Measurements from ENCODE around the gene TCF12. TPM values are rescaled to one million over a fixed set of nuclear protein-coding genes. Genes with fewer than 3 reads are reported as not detected.
A peak's percentile ranks its signal among the peaks of the same experiment; 100 is the strongest.
"Not testable (repeated sequence)": the region's sequence is repeated elsewhere in the genome, so short reads cannot be mapped to it uniquely, and the experiment has no call there.

TCF12 gene
- total and polyA plus RNA-seq, 5 experiments from 2014 or later, result 43.2 to 77.3 (median 54.3) TPM

DNA sequence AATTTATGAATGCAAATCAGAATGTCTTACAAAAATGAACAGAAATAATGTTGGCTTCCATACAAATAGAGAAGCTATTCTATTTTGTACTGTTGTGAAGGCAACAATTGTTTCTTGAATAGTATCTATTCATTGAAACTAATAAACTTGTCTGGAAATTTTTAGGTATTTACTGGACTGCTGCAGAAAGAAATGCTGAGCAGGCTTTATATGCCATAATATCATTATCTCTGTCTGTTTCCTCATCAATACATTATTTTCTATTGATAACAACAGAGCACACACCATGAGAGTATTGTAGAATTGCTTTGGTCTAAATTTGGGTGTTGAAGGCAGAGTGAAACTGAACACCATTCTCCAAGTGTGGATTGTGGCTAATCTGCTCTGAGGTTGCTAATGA lies 241.3 kb downstream of the TCF12 start:
- DNase-seq (no peak), ATAC-seq (no peak)
- peak overlapping the region in 1 of 10 donors; percentile 43 for H3K27ac Mint-ChIP-seq
- H3K4me1 Mint-ChIP-seq, result peaks cover 0 to 3% (median under 1%) of the 10 kb centered on the region in 4 donors
- no peaks in the 10 kb centered on the region for H3K9me3 Mint-ChIP-seq
- H3K27me3 Mint-ChIP-seq, result no peaks in the 10 kb centered on the region
- H3K4me3 Mint-ChIP-seq, result no peak overlapping the region
- H3K36me3 Mint-ChIP-seq, result peaks cover 0 to 14% (median 11%) of the 10 kb centered on the region in 3 donors
- POLR2A ChIA-PET, result no interaction called here

DNA sequence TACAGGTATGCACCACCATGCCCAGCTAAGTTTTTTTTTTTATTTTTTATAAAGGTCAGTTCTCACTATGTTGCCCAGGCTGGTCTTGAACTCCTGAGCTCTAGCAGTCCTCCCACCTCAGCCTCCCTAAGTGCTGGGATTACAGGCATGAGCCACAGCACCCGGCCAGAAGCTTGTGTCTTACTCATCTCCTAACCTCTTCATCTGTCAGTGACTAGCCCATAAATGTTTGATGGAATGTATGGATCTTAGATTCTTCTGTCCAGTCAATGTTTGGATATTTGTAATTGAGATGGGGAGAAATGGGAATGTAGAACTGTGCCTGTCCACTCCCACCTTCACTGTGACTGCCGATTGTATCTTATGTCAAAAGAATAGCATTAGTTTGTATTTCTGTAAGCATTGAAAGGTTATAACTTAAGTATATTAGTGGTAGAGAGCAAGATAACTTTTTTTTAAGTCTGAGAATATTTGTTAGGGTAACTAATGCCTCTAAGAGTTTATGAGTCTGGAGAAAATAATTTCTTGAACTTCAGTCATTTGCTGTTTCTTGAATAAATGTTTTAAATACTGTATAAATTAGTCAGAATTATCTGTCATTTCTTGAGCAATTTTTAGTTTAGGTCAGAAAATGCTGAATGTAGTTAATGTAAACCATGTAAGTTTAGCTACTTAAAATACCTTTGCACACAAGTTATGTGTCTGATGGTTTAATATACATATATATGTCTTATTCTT lies 242.5 kb downstream of the TCF12 start:
- Mint-ChIP-seq H3K4me1 (peaks cover 0 to 3% (median under 1%) of the 10 kb centered on the region in 4 donors), H3K27me3 (no peaks in the 10 kb centered on the region), H3K27ac (no peak overlapping the region), H3K36me3 (peaks cover 0 to 15% (median 11%) of the 10 kb centered on the region in 3 donors), H3K4me3 (no peak overlapping the region), H3K9me3 (no peaks in the 10 kb centered on the region)
- POLR2A ChIA-PET, result no interaction called here
- ATAC-seq (no peak), DNase-seq (no peak)

DNA sequence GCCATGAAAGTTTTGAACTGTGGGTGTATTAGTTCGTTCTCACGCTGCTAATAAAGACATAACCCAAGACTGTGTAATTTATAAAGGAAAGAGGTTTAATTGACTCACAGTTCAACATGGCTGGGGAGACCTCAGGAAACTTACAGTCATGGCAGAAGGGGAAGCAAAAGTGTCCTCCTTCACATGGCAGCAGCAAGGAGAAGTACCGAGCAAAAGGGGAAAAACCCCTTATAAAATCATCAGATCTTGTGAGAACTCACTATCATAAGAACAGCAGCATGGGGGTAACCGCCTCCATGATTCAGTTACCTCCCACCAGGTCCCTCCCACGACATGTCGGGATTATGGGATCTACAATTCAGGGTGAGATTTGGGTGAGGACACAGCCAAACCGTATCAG lies 245.8 kb downstream of the TCF12 start:
- POLR2A ChIA-PET, H3K27ac Mint-ChIP-seq, DNase-seq, H3K4me1 Mint-ChIP-seq, H3K4me3 Mint-ChIP-seq, H3K27me3 Mint-ChIP-seq, ATAC-seq, H3K9me3 Mint-ChIP-seq: not testable (repeated sequence)
- peaks cover 4 to 36% (median 26%) of the 10 kb centered on the region in 3 donors for H3K36me3 Mint-ChIP-seq

DNA sequence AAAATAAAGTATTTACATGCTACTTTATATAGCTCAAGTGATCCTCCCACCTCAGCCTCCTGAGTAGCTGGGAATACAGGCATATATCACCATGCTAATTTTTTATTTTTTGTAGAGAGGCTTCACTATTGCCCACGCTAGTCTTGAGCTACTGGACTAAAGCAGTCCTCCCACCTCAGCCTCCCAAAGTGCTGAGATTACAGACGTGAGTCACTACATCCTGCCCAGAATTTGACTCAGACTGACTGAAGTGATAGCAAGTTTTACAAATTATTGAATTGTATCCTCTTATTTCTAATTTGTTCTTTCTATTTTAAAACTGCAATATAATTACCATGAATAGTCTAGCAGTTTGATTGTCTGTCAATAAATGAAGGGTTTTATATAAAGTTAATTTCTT lies 247.5 kb downstream of the TCF12 start:
- POLR2A ChIA-PET, result no interaction called here

DNA sequence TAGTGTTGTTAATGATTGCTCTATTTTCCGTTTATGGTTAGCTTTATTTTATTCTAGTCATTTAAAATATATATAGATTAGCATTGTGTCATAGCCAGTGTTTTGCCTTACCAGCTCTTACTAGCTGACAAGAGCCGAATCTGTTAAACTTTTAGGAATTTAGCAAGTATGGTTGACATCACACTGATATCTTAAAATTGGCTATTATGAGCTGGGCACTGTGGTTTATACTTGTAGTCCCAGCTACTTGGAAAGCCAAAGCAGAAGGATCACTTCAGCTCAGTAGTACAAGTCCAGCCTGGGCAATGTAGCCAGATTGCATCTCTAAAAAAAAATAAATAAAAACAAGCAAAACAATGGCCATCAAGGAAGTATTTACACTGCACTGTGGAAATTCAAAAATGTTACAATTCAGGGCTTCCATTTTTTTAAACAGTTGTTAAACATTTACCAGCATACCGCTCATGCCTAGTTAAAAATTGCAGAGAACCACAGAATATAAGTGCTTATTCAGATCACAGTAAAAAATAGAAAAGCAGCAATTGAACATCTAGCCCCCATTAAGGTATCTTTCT lies 249.5 kb downstream of the TCF12 start:
- POLR2A ChIA-PET, result no interaction called here
- H3K36me3 Mint-ChIP-seq, result peaks cover 4 to 46% (median 31%) of the 10 kb centered on the region in 3 donors
- no peak for DNase-seq

More for the DNA sequence above, 247.5 kb downstream of the TCF12 start:
- H3K9me3 Mint-ChIP-seq, result no peaks in the 10 kb centered on the region
- DNase-seq (no peak), ATAC-seq (no peak)
- H3K27me3 Mint-ChIP-seq, result no peaks in the 10 kb centered on the region
- no peak overlapping the region for H3K4me3 Mint-ChIP-seq
- peaks cover 0 to 4% (median 2%) of the 10 kb centered on the region in 4 donors for H3K4me1 Mint-ChIP-seq
- no peak overlapping the region for H3K27ac Mint-ChIP-seq
- peaks cover 4 to 36% (median 28%) of the 10 kb centered on the region in 3 donors for H3K36me3 Mint-ChIP-seq

DNA sequence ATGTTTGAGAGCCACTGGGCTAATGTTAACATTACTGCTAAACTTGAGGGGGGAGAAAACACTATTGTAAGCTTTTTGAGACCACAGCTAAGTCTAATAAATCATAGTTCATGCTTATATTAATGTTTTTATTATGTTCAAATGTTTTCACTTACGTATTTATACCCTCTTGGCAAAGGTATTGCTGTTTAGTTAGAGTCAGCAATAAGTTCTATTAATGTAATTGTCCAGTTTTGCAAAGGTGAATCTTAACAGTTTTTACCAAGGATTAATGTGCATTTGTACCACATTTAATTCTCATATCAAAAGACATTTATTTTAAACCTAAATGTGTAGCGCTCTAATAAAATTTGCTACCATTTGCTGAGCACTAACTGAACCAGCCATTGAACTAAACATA lies 251.2 kb downstream of the TCF12 start:
- peaks cover 0 to 4% (median under 1%) of the 10 kb centered on the region in 4 donors for H3K4me1 Mint-ChIP-seq
- no peak overlapping the region for H3K27ac Mint-ChIP-seq
- no peak for DNase-seq
- ATAC-seq, result no peak
- no peaks in the 10 kb centered on the region for H3K27me3 Mint-ChIP-seq
- POLR2A ChIA-PET, result no interaction called here
- peaks cover 4 to 48% (median 27%) of the 10 kb centered on the region in 3 donors for H3K36me3 Mint-ChIP-seq
- H3K9me3 Mint-ChIP-seq, result no peaks in the 10 kb centered on the region
- H3K4me3 Mint-ChIP-seq, result no peak overlapping the region

More for the DNA sequence above, 249.5 kb downstream of the TCF12 start:
- Mint-ChIP-seq H3K4me1 (peaks cover 0 to 4% (median 2%) of the 10 kb centered on the region in 4 donors), H3K27ac (no peak overlapping the region), H3K4me3 (no peak overlapping the region), H3K27me3 (no peaks in the 10 kb centered on the region), H3K9me3 (no peaks in the 10 kb centered on the region)
- ATAC-seq, result no peak

DNA sequence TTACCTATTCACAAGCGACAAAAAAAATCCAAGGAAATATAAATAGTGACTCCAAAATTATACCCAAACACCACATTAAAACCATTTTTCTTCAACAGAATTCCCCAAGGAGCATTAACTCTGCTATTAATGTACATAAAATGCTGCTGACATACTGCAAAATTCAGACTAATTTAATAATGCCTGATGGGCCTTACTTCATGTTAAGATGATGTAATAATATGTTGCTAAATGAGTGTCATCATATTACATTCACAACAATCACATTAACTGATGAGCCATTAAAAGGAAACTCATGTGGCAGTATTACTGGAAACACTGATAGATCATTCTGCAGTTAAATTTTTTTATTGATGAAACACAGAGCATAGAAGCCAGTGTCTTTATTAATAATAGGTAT lies 253.0 kb downstream of the TCF12 start:
- Mint-ChIP-seq H3K9me3 (no peaks in the 10 kb centered on the region), H3K27me3 (no peaks in the 10 kb centered on the region), H3K4me3 (no peak overlapping the region), H3K4me1 (peaks cover 0 to 4% (median 2%) of the 10 kb centered on the region in 4 donors), H3K27ac (no peak overlapping the region), H3K36me3 (peaks cover 4 to 42% (median 27%) of the 10 kb centered on the region in 3 donors)
- ATAC-seq (no peak), DNase-seq (no peak)
- POLR2A ChIA-PET, result no interaction called here

DNA sequence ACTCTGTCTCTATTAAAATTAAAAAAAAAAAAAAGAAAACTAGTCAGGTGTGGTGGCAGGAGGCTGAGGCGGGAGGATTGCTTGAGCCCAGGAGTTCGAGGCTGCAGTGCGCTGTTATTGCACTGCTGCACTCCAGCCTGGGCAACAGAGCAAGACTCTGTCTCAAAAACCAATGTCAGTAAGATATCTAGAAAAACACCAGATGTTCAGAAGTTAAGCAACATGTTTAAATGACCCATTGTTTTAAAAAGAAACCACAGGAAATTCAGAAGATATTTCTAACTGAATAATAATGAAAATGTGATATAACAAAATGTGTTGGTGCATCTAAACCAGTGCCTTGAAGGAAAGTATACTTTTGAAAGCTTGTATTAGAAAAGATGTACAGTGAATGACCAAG lies 254.5 kb downstream of the TCF12 start:
- POLR2A ChIA-PET, result no interaction called here
- Mint-ChIP-seq H3K9me3 (no peaks in the 10 kb centered on the region), H3K4me3 (no peak overlapping the region), H3K27me3 (no peaks in the 10 kb centered on the region), H3K27ac (no peak overlapping the region), H3K36me3 (peaks cover 0 to 40% (median 17%) of the 10 kb centered on the region in 3 donors), H3K4me1 (peaks cover 0 to 6% (median 3%) of the 10 kb centered on the region in 4 donors)
- DNase-seq (no peak), ATAC-seq (no peak)

DNA sequence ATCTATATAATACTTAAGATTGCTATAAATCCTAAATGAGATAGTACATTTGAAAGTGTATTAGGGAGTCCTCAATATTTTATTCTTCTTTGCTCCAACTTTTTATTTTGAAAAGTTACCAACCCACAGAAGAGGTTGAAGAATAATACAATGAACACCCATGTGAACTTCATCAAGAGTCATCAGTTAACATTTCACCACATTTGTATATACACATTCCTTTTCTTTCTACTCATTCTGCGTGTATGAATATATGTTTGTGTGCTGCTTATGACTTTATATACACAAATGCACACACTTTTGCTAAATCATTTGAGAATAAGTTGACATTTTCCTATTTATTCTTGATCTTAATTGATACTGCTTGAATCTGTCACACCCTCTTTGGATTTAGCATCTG lies 264.6 kb downstream of the TCF12 start:
- Mint-ChIP-seq H3K4me1 (peaks cover 0 to 3% (median 0%) of the 10 kb centered on the region in 4 donors), H3K27ac (no peak overlapping the region), H3K4me3 (no peak overlapping the region), H3K9me3 (peaks cover 0 to 10% (median 0%) of the 10 kb centered on the region in 9 donors), H3K27me3 (no peaks in the 10 kb centered on the region), H3K36me3 (peaks cover 10 to 32% (median 31%) of the 10 kb centered on the region in 3 donors)
- no peak for ATAC-seq
- POLR2A ChIA-PET, result no interaction called here
- DNase-seq, result no peak

DNA sequence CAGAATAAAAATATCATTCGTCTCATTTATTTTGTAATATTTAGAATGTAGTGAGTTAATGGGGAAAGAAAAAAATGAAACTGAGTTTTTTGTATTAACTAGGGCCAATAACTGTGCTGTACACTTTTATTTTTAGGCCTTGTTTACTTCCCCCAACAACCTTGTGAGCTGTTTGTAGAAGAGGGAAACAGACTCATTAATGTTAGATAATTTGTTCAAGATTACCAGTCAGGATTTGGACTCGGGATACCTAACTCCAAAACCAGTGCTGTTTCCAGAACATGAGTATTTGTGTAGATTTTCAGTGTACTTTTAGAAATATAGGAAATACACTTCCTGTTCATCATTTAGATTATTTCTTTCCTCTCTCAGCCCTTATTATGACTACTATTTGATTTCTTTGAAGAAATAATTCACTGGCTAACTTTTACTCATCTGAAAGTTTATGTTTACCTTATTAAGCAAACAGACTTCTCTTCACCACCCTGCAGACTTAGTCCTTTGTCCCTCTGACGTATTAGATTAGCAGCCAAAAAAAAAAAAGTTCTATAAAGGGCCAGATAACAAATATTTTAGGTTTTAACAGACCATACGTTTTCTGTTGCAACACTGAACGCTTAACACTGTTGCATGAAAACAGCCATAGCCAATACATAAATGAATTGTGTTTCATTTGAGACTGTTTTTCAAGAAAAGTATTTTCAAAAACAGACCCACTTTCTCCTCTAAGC lies 265.3 kb downstream of the TCF12 start:
- ATAC-seq (no peak), DNase-seq (no peak)
- Mint-ChIP-seq H3K36me3 (peaks cover 10 to 32% (median 31%) of the 10 kb centered on the region in 3 donors), H3K27ac (no peak overlapping the region), H3K27me3 (no peaks in the 10 kb centered on the region), H3K9me3 (peaks cover 0 to 10% (median 0%) of the 10 kb centered on the region in 9 donors), H3K4me3 (no peak overlapping the region), H3K4me1 (peaks cover 0 to 3% (median under 1%) of the 10 kb centered on the region in 4 donors)
- POLR2A ChIA-PET, result no interaction called here

DNA sequence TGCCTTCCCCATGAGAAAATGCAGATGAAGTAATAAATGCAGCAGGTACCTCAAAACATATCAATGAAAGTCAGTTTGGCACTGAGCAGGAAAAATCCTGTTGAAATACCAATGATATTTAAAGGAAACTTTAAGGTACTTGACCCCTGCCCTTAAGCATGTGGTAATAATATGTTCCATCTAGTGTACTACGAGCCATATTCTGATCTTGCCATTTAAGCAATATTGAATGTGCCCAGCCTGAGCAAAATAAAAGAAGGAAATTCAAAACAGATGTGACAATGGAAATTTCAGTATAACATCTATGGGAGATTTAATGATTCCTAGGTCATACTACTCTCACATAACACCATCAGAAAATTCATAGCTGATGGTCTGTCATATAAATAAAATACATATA lies 266.1 kb downstream of the TCF12 start:
- Mint-ChIP-seq H3K4me3 (no peak overlapping the region), H3K27ac (no peak overlapping the region)

DNA sequence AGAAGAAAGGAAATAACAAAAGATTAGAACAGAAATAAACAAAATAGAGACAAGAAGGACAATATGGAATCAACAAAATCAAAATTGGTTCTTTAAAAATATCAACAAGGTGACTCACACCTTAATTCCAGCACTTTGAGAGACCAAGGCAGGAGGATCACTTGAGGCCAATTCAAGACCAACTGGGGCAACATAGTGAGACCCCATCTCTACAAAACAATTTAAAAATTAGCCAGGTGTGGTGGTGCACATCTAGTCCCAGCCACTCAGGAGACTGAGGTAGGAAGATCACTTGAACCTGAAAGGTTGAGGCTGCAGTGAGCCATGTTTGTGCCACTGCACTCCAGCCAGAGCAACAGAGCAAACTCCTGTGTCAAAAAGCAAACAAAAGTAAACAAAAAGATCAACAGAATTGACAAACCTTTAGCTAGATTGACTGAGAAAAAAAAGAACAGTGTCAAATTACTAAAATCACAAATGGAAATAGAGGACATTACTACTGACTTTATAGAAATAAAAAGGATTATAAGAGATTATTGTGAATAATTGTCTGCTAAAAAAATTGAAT lies 267.1 kb downstream of the TCF12 start:
- no peak overlapping the region for H3K4me3 Mint-ChIP-seq
- peaks cover 0 to 10% (median 0%) of the 10 kb centered on the region in 9 donors for H3K9me3 Mint-ChIP-seq
- H3K27me3 Mint-ChIP-seq, result no peaks in the 10 kb centered on the region
- ATAC-seq (no peak), DNase-seq (no peak)
- POLR2A ChIA-PET, result no interaction called here
- H3K36me3 Mint-ChIP-seq, result peaks cover 10 to 28% (median 27%) of the 10 kb centered on the region in 3 donors
- peaks cover 0 to 3% (median under 1%) of the 10 kb centered on the region in 4 donors for H3K4me1 Mint-ChIP-seq
- H3K27ac Mint-ChIP-seq, result no peak overlapping the region

More for the DNA sequence above, 266.1 kb downstream of the TCF12 start:
- POLR2A ChIA-PET, result no interaction called here
- no peak for DNase-seq
- no peaks in the 10 kb centered on the region for H3K27me3 Mint-ChIP-seq
- H3K36me3 Mint-ChIP-seq, result peaks cover 10 to 30% (median 29%) of the 10 kb centered on the region in 3 donors
- peaks cover 0 to 3% (median under 1%) of the 10 kb centered on the region in 4 donors for H3K4me1 Mint-ChIP-seq
- no peak for ATAC-seq
- H3K9me3 Mint-ChIP-seq, result peaks cover 0 to 10% (median 0%) of the 10 kb centered on the region in 9 donors
